IPS-11a (cell line): Measurements from ENCODE around the gene CHPT1.
"Not testable (repeated sequence)": the region's sequence is repeated elsewhere in the genome, so short reads cannot be mapped to it uniquely, and the experiment has no call there.

Experiments
- H3K4me3 ChIP-seq: one replicate; pipeline ENCODE4 v1.5.1; 2013; ENCODE audit warnings: low read depth, low read length, control low read depth

Gene CHPT1

GRCh38 chr12:101719566-101719965 is 22.1 kb downstream of the CHPT1 start:
- H3K4me3 ChIP-seq = no peak overlapping the region

GRCh38 chr12:101720118-101720517 is 22.7 kb downstream of the CHPT1 start:
- no peak overlapping the region for H3K4me3 ChIP-seq

GRCh38 chr12:101722392-101722791 is 25.0 kb downstream of the CHPT1 start:
- H3K4me3 ChIP-seq = no peak overlapping the region

GRCh38 chr12:101727098-101727497 is 29.7 kb downstream of the CHPT1 start:
- no peak overlapping the region for H3K4me3 ChIP-seq

GRCh38 chr12:101729842-101730241 is 32.4 kb downstream of the CHPT1 start:
- no peak overlapping the region for H3K4me3 ChIP-seq

GRCh38 chr12:101732318-101732717 is 34.9 kb downstream of the CHPT1 start:
- no peak overlapping the region for H3K4me3 ChIP-seq

- no peak overlapping the region for H3K4me3 ChIP-seq
Measured at GRCh38 chr12:101733166-101733565, 35.7 kb downstream of the CHPT1 start.

GRCh38 chr12:101734482-101734881 is 37.0 kb downstream of the CHPT1 start:
- H3K4me3 ChIP-seq = not testable (repeated sequence)

- H3K4me3 ChIP-seq = no peak overlapping the region
Measured at GRCh38 chr12:101737476-101737875, 40.0 kb downstream of the CHPT1 start.

GRCh38 chr12:101738920-101739665 is 41.7 kb downstream of the CHPT1 start, which contains the start of gene SYCP3:
Gene SYCP3, minus strand, starts transcription at chr12:101739462. Its CDS starts 1,527 bp downstream, at chr12:101737935.
- no peak within 1 kb of the TSS for H3K4me3 ChIP-seq

GRCh38 chr12:101740566-101740965 is 43.1 kb downstream of the CHPT1 start:
- no peak overlapping the region for H3K4me3 ChIP-seq

- H3K4me3 ChIP-seq = no peak overlapping the region
Measured at GRCh38 chr12:101740980-101741379, 43.5 kb downstream of the CHPT1 start.

- H3K4me3 ChIP-seq = no peak overlapping the region
Measured at GRCh38 chr12:101743242-101743641, 45.8 kb downstream of the CHPT1 start.

- H3K4me3 ChIP-seq = no peak overlapping the region
Measured at GRCh38 chr12:101743724-101744472, 46.5 kb downstream of the CHPT1 start.

GRCh38 chr12:101745481-101745880 is 48.0 kb downstream of the CHPT1 start:
- H3K4me3 ChIP-seq = no peak overlapping the region

- H3K4me3 ChIP-seq = no peak overlapping the region
Measured at GRCh38 chr12:101746196-101746595, 48.8 kb downstream of the CHPT1 start.

- no peak overlapping the region for H3K4me3 ChIP-seq
Measured at GRCh38 chr12:101746661-101747060, 49.2 kb downstream of the CHPT1 start.

- H3K4me3 ChIP-seq = no peak overlapping the region
Measured at GRCh38 chr12:101747697-101748096, 50.3 kb downstream of the CHPT1 start.

GRCh38 chr12:101748907-101749306 is 51.5 kb downstream of the CHPT1 start:
- no peak overlapping the region for H3K4me3 ChIP-seq

GRCh38 chr12:101749657-101750056 is 52.2 kb downstream of the CHPT1 start:
- H3K4me3 ChIP-seq = no peak overlapping the region

- no peak overlapping the region for H3K4me3 ChIP-seq
Measured at GRCh38 chr12:101750152-101750551, 52.7 kb downstream of the CHPT1 start.

GRCh38 chr12:101759396-101760047 is 62.1 kb downstream of the CHPT1 start:
- H3K4me3 ChIP-seq = no peak overlapping the region
